Kidney epithelial cell (primary cell): ENCODE measurements around the gene MOSPD3. TPM values are rescaled to one million over a fixed set of nuclear protein-coding genes. Genes with fewer than 3 reads are reported as not detected.
"Not testable (repeated sequence)": the region's sequence is repeated elsewhere in the genome, so short reads cannot be mapped to it uniquely, and the experiment has no call there.

Source experiments
- DNase-seq: peaks from one replicate; pipeline ENCODE4 v3.0.0-alpha.2; 2010; ENCODE audit warnings: low read depth
- H3K27me3 ChIP-seq: 2 replicates; pipeline ENCODE4 v1.6.0; 2011; ENCODE audit warnings: low read length; ENCODE audit not compliant: control insufficient read depth, insufficient read depth
- H3K36me3 ChIP-seq: 2 replicates; pipeline ENCODE4 v1.5.1; 2011; ENCODE audit warnings: low read length; ENCODE audit not compliant: control insufficient read depth, insufficient read depth
- H3K4me3 ChIP-seq: 2 replicates; pipeline ENCODE4 v1.5.1; 2011; ENCODE audit warnings: low read depth, mild to moderate bottlenecking, control low read depth, low read length
- CTCF ChIP-seq: IDR thresholded peaks from 2 replicates; pipeline ENCODE4 v1.5.1; 2011; ENCODE audit warnings: mild to moderate bottlenecking, moderate library complexity, low read length, control low read depth, inconsistent platforms; ENCODE audit not compliant: insufficient read depth, poor library complexity, severe bottlenecking
- total RNA-seq: library from RNA; depleted of rRNA; stranded (reverse); fragments of >200 nt; gene quantifications from 2 replicates; pipeline ENCODE4 v1.2.3, GENCODE V29; 2015

MOSPD3 gene
- total RNA-seq, 1 donor from 2014 or later = 14.5 TPM

GRCh38 chr7:100641860-100642533, 29.7 kb downstream of the MOSPD3 start:
- TF ChIP-seq CTCF = no peak
- Histone ChIP-seq H3K36me3 (no peaks in the 10 kb centered on the region), H3K4me3 (no peak overlapping the region), H3K27me3 (peaks cover 26% of the 10 kb centered on the region)
- DNase-seq = no peak

DNA sequence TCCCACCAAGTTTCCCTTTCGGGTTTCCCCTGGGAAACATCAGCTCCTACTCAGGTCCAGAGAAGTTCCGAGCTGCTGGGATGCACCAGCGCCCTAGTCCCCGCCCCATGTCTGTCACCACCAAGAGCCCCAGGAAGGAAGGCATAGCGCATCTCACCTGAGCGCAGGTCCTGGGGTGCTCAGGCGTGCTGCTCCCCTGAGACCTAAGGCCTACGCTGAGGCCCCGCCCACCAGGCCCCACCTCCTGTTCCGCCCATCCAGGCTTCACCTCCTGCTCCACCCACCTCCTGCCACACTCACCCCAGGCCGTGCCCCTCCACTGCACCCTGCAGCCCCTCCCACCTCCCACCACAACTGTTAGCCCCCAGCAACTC, 30.2 kb downstream of the MOSPD3 start:
- Histone ChIP-seq H3K36me3 (no peaks in the 10 kb centered on the region), H3K27me3 (peaks cover 28% of the 10 kb centered on the region), H3K4me3 (no peak overlapping the region)
- TF ChIP-seq CTCF = no peak
- no peak for DNase-seq

- no peaks in the 10 kb centered on the region for H3K36me3 ChIP-seq
- no peak overlapping the region for H3K4me3 ChIP-seq
- DNase-seq = no peak
- peaks cover 28% of the 10 kb centered on the region for H3K27me3 ChIP-seq
- no peak for TF ChIP-seq CTCF
These were observed 37.7 kb downstream of the MOSPD3 start for GRCh38 chr7:100649826-100650565.

DNA sequence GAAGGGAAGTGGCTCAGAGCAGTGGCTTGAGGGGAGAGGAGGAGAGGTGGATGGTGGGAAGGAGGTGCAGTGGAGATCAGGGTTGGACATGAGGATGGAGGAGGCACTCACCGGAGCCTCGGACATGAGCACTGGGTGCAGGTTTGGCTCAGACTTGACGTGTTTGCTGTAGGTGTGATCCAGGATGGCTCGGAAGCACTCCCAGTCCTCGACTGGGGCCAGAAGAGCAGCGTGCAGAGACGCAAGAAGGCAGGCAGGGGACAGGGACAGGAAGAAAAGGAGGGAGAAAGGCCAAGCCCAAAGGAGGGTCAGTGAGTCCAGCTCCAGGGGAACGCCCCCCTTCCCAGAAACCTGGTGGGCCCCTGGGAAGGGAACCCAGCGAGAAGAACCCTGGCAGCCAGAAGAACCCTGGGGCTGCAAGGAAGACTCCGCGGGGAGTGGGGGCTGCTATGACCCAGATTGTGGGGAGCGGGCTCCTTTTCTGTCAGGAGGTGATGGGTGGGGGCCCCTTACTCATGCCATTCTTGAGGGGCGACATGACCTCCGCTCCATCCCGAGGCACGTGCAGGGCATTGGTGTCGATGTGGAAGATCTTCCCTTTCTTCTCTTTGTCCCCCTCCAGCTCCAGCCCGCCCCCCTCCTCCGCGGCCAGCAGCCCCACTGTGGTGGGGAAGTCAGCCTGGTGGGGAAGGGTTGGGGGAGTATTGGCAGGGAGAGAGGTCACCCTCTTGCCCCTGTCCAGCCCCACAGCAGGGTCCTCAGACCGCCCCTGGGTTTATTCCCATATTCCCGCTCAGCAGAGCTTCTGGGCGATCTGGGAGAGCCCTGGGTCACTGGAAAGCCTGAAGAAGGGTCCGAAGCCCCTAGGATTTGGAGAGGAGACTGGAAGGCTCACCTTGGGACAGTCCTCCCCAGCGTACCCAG, 42.8 kb downstream of the MOSPD3 start:
- H3K36me3 ChIP-seq = no peaks in the 10 kb centered on the region
- no peak for DNase-seq
- TF ChIP-seq CTCF = no peak
- H3K27me3 ChIP-seq = peaks cover 28% of the 10 kb centered on the region
- no peak overlapping the region for H3K4me3 ChIP-seq

- Histone ChIP-seq H3K36me3 (no peaks in the 10 kb centered on the region), H3K27me3 (peaks cover 28% of the 10 kb centered on the region), H3K4me3 (no peak within 1 kb of the TSS)
- no peak for DNase-seq
- no peak for TF ChIP-seq CTCF
These were observed 43.8 kb downstream of the MOSPD3 start, which contains the start of gene ACTL6B for GRCh38 chr7:100655908-100656674. Gene ACTL6B, minus strand, starts transcription at chr7:100656448. Its CDS starts 94 bp downstream, at chr7:100656354.

DNA sequence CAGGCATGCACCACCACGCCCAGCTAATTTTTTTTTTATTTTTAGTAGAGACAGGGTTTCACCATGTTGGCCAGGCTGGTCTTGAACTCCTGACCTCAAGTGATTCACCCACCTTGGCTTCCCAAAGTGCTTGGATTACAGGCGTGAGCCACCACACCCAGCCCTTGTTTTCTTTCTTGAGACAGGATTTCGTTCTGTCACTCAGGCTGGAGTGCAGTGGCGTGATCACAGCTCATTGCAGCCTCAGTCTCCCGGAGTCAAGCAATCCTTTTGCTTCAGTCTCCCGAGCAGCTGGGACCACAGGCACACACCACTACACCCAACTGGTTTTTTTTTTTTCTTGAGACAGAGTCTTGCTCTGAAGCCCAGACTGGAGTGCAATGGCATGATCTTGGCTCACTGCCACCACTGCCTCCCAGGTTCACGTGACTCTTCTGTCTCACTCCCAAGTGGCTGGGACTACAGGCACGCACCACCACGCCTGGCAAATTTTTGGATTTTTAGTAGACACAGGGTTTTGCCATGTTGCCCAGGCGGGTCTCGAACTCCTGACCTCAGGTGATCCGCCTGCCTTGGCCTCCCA, 49.9 kb downstream of the MOSPD3 start:
- not testable (repeated sequence) for DNase-seq, H3K36me3 ChIP-seq, H3K27me3 ChIP-seq, H3K4me3 ChIP-seq
